ENCODE measurements around the gene ADORA2A.

DNA sequence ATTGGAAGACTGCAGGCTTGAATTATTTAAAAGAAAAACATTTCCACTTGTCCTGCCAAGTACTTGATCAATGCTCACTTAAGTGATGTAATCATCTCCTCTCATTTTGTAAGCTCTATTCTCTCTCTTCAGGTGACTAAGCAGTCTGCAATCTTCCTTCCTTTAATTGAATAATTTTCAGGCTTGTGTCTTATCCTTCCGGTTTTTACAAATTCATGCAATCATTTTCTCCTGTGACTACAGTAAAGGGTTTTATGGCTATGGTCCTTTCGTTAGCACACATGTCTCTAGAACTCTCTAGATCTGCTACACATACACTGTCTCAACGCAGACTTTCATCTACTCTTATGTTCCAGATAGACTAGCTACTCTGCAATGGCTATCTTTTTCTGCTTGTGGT is 55.2 kb downstream of the ADORA2A start:
- TF ChIP-seq, protein P1, sequence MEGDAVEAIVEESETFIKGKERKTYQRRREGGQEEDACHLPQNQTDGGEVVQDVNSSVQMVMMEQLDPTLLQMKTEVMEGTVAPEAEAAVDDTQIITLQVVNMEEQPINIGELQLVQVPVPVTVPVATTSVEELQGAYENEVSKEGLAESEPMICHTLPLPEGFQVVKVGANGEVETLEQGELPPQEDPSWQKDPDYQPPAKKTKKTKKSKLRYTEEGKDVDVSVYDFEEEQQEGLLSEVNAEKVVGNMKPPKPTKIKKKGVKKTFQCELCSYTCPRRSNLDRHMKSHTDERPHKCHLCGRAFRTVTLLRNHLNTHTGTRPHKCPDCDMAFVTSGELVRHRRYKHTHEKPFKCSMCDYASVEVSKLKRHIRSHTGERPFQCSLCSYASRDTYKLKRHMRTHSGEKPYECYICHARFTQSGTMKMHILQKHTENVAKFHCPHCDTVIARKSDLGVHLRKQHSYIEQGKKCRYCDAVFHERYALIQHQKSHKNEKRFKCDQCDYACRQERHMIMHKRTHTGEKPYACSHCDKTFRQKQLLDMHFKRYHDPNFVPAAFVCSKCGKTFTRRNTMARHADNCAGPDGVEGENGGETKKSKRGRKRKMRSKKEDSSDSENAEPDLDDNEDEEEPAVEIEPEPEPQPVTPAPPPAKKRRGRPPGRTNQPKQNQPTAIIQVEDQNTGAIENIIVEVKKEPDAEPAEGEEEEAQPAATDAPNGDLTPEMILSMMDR (IDR thresholded peaks at IDR 0.05) = no peak
- TF ChIP-seq ZFX (IDR thresholded peaks at IDR 0.05; ENCODE audit: borderline replicate concordance) = no peak

Data from 22Rv1 (cell line).